ENCODE measurements around the gene SGTA.

The SGTA gene

GRCh38 chr19:2711172-2711874 lies 71.8 kb downstream of the SGTA start:
- DNase-seq (ENCODE audit: low spot score), result no peak
- in situ Hi-C loops (cut with MboI; ENCODE audit: low sequenced_read_pairs, unreplicated experiment), result no loop called here
- TF ChIP-seq CTCF (IDR thresholded peaks at IDR 0.05; ENCODE audit: borderline replicate concordance, control extremely low read depth, extremely low read depth, insufficient read depth, missing control alignments), result no peak

- no peak for DNase-seq (ENCODE audit: low spot score)
- TF ChIP-seq CTCF (IDR thresholded peaks at IDR 0.05; ENCODE audit: borderline replicate concordance, control extremely low read depth, extremely low read depth, insufficient read depth, missing control alignments), result no peak
- in situ Hi-C loops (cut with MboI; ENCODE audit: low sequenced_read_pairs, unreplicated experiment), result no loop called here
Measured at GRCh38 chr19:2706251-2706650, 76.8 kb downstream of the SGTA start.

All from GM13976 (cell line).